Activated T-helper 17 cell treated with anti-CD3 and anti-CD28 coated beads, Interleukin-2, amount 50 U/mL, for 72 hours (primary cell): ENCODE measurements around the gene ACER1. TPM values are rescaled to one million over a fixed set of nuclear protein-coding genes. Genes with fewer than 3 reads are reported as not detected.
"Not testable (repeated sequence)": the region's sequence is repeated elsewhere in the genome, so short reads cannot be mapped to it uniquely, and the experiment has no call there.

Experiments used
- ATAC-seq: fragments of 150-1000 bp; cut with Tn5 transposase; replicated peaks from 2 replicates; pipeline ENCODE4 v1.10.0; 2021; ENCODE audit warnings: mild to moderate bottlenecking, moderate library complexity
- H3K27ac Mint-ChIP-seq: one replicate; pipeline ENCODE4 v1.8.0; 2022; ENCODE audit warnings: mixed read lengths
- H3K27me3 Mint-ChIP-seq: one replicate; pipeline ENCODE4 v1.8.0; 2022; ENCODE audit warnings: mixed read lengths
- H3K36me3 Mint-ChIP-seq: one replicate; pipeline ENCODE4 v1.8.0; 2022; ENCODE audit warnings: low read depth, mild to moderate bottlenecking, mixed read lengths
- H3K4me1 Mint-ChIP-seq: one replicate; pipeline ENCODE4 v1.8.0; 2022; ENCODE audit warnings: mixed read lengths
- H3K4me3 Mint-ChIP-seq: one replicate; pipeline ENCODE4 v1.8.0; 2022; ENCODE audit warnings: mild to moderate bottlenecking, mixed read lengths
- H3K9me3 Mint-ChIP-seq: one replicate; pipeline ENCODE4 v1.8.0; 2022; ENCODE audit warnings: mixed read lengths
- total RNA-seq, 2 donors: library from RNA; stranded (reverse); gene quantifications; one replicate each; pipeline ENCODE4 v1.2.3, GENCODE V29; 2022

The ACER1 gene
- total RNA-seq, 2 donors from 2014 or later: not detected

DNA sequence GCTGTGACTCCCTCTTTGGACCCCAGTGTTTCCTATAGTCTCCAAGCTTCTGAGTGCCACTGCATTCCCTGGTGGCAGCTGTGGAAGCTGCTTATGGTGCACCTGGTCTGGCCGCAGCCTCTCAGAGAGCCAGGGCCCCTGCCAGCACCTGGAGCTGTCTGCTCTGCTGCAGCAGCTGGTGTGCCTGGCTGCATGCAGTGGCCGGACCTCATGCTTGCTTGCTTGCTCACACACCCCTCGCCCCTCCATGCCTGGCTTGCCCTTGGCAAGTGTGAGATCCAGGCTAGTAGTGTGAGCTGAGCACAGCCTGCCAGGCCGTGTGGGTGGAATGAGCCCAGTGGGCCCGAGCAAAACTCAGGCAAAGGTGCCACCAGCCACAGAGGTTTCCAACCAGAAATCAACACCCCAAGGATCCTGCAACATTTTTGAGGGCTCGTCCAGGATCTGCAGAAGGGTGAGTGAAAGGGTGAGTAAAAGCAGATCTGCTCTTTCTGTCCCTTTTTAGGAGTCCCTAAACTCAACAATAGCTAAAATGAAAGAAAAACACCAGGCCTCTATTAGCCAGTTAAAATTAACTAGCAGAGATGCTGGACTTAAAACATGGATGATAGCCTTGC, 46.0 kb downstream of the ACER1 start:
- ATAC-seq: no peak
- no peak overlapping the region for H3K4me3 Mint-ChIP-seq
- H3K4me1 Mint-ChIP-seq: no peaks in the 10 kb centered on the region
- no peaks in the 10 kb centered on the region for H3K27me3 Mint-ChIP-seq
- H3K36me3 Mint-ChIP-seq: no peaks in the 10 kb centered on the region
- no peak overlapping the region for H3K27ac Mint-ChIP-seq
- H3K9me3 Mint-ChIP-seq: peaks cover 8% of the 10 kb centered on the region

DNA sequence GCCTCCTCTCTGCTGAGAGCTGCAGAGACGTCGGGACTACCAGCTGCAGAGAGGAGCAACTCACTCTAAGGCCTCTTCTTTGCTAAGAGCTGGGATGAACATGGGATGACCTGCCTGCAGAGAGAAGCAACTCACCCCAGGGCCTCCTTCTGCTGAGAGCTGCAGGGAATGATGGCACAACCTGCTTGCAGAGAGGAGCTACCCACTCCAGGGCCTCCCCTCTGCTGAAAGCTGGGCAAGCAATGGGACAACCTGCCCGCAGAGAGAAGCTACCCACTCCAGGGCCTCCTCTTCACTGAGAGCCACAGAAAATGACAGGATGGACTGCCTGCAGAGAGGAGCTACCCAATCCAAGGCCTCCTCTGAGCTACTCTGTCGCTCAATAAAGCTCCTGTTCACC, 46.7 kb downstream of the ACER1 start:
- no peak for ATAC-seq
- Mint-ChIP-seq H3K4me1 (no peaks in the 10 kb centered on the region), H3K27ac (no peak overlapping the region), H3K9me3 (peaks cover 5% of the 10 kb centered on the region), H3K4me3 (no peak overlapping the region), H3K36me3 (no peaks in the 10 kb centered on the region), H3K27me3 (no peaks in the 10 kb centered on the region)

DNA sequence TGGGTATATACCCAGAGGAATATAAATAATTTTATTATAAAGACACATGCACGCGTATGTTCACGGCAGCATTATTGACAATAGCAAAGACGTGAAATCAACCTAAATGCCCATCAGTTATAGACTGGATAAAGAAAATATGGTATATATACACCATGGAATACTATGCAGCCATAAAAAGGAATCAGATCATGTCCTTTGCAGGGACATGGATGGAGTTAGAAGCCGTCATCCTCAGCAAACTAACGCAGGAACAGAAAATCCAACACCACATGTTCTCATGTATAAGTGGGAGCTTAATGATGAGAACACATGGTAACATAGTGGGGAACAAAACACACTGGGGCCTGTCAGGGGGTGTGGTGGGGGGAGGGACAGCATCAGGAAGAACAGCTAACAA, 51.0 kb downstream of the ACER1 start:
- Mint-ChIP-seq H3K36me3 (peaks cover 16% of the 10 kb centered on the region), H3K4me1 (peaks cover 17% of the 10 kb centered on the region)
- not testable (repeated sequence) for H3K9me3 Mint-ChIP-seq, H3K27me3 Mint-ChIP-seq, H3K27ac Mint-ChIP-seq, ATAC-seq, H3K4me3 Mint-ChIP-seq

DNA sequence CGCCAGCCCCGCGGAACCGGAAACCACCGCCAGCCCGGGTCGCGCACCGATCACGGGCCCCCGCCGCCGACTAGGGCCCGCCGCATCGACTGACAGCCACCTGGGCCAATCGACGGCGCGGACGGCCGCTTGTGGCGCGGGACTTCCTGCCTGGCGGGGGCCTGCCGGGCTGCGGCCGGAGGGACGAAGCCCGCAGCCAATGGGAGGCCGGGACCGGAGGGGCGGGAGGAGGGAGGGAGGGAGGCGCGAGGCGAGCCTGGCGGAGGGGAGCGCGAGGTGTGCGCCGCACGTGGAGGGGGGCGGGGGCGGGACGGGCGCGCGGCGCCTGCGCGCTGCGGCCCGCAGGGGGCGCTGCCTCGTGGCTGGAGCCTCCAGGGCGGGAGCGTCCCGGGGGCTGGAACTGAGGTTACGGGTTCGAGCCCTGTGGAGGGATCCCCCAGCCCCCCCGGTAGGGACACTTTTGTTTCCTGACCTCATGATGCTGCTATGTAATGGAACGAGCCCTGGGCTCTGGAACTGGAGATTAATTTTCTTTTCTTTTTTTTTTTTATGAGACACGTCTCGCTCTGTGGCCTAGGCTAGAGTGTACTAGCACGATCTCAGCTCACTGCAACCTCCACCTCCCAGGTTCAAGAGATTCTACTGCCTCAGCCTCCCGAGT, 53.4 kb downstream of the ACER1 start, which contains the start of gene MLLT1:
TSS of gene MLLT1 (minus strand) at position 45 of the 661 bp plus-strand sequence. CDS start 191 bp downstream, outside the sequence.
- Mint-ChIP-seq H3K4me3 (peak within 1 kb of the TSS; percentile 94), H3K9me3 (no peaks in the 10 kb centered on the region), H3K27me3 (no peaks in the 10 kb centered on the region), H3K36me3 (peaks cover 16% of the 10 kb centered on the region), H3K4me1 (peaks cover 24% of the 10 kb centered on the region), H3K27ac (peak within 1 kb of the TSS; percentile 94)
- ATAC-seq: peak; percentile 99

DNA sequence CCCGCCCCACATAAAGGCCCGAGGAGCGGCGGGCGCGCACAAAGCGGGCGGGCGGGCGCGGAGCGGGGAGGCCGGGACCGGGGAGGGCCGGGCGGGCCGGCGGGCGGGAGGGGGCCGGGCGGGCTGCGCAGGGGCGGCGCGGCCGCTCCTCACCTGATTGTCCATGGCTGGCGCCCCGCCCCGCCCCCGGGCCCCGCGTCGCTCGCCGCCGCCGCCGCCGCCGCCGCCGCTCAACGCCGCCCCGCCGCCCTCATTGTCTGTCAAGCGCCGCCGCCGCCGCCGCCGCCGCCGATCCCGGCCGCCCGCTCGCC, 53.8 kb downstream of the ACER1 start:
- Mint-ChIP-seq H3K4me1 (peaks cover 24% of the 10 kb centered on the region), H3K27me3 (no peaks in the 10 kb centered on the region), H3K9me3 (no peaks in the 10 kb centered on the region), H3K36me3 (peaks cover 16% of the 10 kb centered on the region), H3K27ac (peak overlapping the region; percentile 94), H3K4me3 (peak overlapping the region; percentile 94)
- ATAC-seq: peak; percentile 57

DNA sequence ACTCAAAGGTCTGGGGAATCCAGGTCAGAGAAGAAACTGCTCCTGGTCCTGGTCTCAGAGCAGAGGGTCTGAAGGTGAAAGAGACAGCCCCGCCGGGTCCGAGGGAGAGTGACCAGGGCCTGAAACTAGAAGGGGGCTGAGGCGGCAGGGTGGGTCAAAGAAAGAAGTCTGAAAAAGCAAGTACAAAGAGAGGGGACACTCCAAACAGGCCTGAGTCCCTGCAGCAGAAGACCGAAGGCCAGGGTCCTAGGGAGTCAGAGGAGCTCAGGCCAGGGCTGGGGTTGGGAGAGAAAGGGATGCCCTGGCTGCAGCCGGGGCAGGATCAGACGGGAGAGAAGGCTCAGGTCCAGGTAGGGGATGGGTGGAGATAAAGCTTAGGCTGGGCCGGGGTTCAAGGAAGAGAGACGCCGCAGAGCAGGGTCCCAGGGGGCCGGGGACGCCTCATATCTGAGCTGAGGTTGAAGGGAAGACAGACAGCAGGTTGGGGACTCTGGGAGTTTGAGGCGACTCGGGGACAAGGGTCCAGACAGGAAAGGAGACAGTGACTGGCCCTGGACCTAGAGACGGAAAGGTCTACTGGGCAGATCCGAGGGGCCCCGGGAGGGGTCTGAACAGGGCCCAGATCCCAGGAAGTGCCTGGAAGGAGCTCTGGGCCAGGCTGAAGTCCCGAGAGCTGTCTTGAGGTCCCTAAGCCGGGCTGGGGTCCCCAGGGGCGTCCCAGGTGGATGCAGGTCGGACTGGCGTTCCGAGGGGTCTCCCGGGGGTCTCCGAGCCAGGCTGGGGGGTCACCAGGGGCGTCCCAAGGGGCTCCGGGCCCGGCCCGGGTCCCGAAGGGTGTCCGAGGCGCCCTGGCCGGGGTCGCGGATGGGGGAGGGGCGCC, 54.4 kb downstream of the ACER1 start:
- H3K27ac Mint-ChIP-seq: peak overlapping the region; percentile 94
- H3K9me3 Mint-ChIP-seq: no peaks in the 10 kb centered on the region
- H3K4me3 Mint-ChIP-seq: peak overlapping the region; percentile 94
- H3K36me3 Mint-ChIP-seq: peaks cover 16% of the 10 kb centered on the region
- H3K27me3 Mint-ChIP-seq: no peaks in the 10 kb centered on the region
- peaks cover 24% of the 10 kb centered on the region for H3K4me1 Mint-ChIP-seq
- ATAC-seq: no peak

DNA sequence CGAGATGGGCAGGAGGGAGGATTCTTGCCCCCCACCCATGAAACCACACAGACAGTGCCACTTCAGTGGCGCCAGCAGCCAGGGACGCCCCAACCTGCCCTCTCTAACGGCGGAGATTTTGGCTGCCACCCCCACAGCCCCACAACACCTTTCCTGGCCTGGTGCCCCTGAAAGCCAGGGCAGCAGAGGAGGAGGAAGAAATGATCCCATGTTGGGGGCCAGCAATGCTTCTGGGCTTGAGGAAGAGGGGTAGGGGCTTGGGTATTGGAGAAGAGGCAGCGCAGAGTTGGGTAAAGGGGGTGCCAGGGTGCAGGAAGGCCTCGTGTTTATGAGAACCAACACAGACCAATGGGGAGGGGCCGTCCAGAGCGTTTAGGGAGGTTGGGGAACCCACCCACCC, 55.4 kb downstream of the ACER1 start:
- peak overlapping the region; percentile 94 for H3K4me3 Mint-ChIP-seq
- H3K36me3 Mint-ChIP-seq: peaks cover 16% of the 10 kb centered on the region
- H3K27ac Mint-ChIP-seq: peak overlapping the region; percentile 94
- no peak for ATAC-seq
- peaks cover 24% of the 10 kb centered on the region for H3K4me1 Mint-ChIP-seq
- no peaks in the 10 kb centered on the region for H3K27me3 Mint-ChIP-seq
- H3K9me3 Mint-ChIP-seq: no peaks in the 10 kb centered on the region

DNA sequence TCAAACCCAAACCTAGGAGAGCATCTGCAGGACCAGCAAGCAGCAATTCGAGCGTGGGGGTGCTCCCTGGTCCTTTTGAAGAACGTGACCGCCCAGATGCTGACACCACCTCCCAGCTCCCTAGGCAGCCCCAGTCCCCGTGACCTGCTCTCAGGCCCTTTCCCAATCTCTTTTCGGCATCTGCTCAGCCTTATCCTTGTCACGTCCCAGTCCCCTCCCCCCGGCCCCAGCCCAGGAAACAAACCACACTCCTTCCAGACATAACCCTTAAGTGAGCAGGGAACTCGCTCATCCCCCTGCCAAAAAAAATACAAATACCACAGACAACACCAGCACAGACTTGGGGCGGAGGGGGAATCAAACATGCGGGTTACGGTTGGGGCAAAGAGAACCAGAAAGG, 57.0 kb downstream of the ACER1 start:
- H3K36me3 Mint-ChIP-seq: peaks cover 16% of the 10 kb centered on the region
- H3K27ac Mint-ChIP-seq: peak overlapping the region; percentile 59
- no peak for ATAC-seq
- H3K4me1 Mint-ChIP-seq: peaks cover 32% of the 10 kb centered on the region
- H3K27me3 Mint-ChIP-seq: no peaks in the 10 kb centered on the region
- H3K9me3 Mint-ChIP-seq: no peaks in the 10 kb centered on the region
- H3K4me3 Mint-ChIP-seq: no peak overlapping the region

DNA sequence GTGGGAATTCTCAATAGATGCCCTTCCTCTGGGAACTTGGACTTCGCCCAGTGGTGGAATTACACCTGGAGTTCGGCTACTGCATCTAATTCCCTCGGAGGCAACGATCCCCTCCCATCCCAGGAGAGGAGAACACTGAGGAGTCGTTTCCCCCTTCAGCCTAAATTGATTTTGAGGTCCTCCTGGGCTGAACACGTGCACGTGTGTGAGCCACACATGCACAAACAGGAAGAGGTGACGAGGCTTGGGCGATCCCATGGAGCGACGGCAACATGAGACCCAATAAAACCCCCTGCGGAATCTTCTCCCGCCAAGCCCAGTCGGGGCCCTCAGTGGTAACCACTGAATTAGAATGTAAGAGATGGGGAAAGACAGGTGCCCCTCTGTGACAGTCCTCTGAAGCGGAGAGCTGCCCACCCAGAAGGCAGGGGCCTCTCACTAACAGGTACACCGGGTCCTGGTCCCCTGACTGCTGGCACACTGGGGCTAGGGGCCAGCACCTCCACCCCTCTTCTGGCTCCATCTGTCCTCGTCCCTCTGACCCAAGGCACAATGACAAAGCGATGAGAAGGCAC, 58.2 kb downstream of the ACER1 start:
- no peaks in the 10 kb centered on the region for H3K9me3 Mint-ChIP-seq
- ATAC-seq: no peak
- H3K4me1 Mint-ChIP-seq: peaks cover 37% of the 10 kb centered on the region
- peaks cover 27% of the 10 kb centered on the region for H3K36me3 Mint-ChIP-seq
- H3K27me3 Mint-ChIP-seq: no peaks in the 10 kb centered on the region
- peak overlapping the region; percentile 28 for H3K27ac Mint-ChIP-seq
- no peak overlapping the region for H3K4me3 Mint-ChIP-seq

DNA sequence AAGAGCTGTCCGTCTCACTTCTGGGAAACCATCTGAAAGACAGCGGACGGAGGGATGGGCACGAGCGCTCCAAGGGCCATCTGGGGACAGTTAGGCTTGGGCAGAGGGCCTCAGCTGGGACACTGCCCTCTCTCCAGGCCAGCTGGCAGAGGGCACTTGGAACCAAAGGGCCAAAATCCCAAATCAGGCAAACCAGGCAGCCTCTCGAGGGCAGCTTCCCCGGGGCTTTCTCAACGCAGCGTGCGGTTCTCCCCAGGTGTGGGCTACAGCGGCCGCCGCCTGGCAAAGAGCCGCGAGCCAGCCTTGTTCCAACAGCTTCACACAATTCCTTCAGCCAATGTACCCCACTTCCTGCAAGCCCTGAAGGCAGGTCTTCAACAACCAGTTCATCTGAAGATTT, 58.7 kb downstream of the ACER1 start:
- Mint-ChIP-seq H3K27me3 (no peaks in the 10 kb centered on the region), H3K4me3 (no peak overlapping the region), H3K9me3 (no peaks in the 10 kb centered on the region), H3K36me3 (peaks cover 32% of the 10 kb centered on the region), H3K27ac (peak overlapping the region; percentile 50), H3K4me1 (peaks cover 37% of the 10 kb centered on the region)
- ATAC-seq: no peak

DNA sequence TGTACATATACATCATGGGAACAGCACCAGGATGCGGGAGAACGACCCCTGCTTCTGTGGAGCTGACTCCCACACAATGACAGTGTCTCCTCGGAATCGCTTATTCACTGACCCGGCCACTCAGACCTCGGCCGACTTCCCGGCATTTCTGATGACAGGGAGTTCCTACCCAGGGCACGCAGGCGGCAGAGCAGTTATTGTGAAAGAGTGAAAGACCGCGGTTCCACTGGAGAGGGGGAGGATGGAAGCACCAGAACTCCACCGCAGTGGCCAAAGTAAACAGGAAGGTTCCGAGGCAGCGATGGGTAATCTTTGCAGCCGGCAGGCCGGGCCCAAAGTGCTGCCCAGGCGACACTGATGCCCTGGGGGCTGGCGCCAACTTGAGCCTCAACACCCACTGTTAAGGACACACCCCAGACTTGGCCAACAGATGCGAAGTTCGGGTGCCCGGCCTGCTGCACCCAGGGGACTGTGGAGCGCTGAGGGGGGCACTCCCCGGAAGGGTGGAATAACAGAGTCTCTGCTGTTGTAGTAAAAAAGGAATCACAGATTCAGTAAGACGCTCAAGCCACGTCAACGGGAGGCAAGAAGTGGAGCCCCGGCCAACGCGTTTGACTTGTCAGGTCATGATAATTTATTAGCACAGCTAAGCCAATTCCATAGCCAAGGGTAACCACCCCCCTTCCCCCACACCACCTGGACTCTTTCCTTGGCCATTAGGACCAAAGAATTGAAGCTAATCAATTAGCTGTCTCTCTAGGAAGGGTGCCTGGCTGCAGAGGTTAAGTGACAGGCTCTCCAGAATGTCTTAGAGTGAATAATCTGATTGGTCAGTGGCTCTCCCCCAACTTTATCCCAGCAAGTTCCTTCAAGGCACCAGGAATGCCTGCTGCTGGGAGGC, 59.5 kb downstream of the ACER1 start:
- Mint-ChIP-seq H3K4me1 (peaks cover 36% of the 10 kb centered on the region), H3K27me3 (no peaks in the 10 kb centered on the region), H3K27ac (peak overlapping the region; percentile 71), H3K4me3 (no peak overlapping the region), H3K9me3 (no peaks in the 10 kb centered on the region), H3K36me3 (peaks cover 38% of the 10 kb centered on the region)
- ATAC-seq: no peak

DNA sequence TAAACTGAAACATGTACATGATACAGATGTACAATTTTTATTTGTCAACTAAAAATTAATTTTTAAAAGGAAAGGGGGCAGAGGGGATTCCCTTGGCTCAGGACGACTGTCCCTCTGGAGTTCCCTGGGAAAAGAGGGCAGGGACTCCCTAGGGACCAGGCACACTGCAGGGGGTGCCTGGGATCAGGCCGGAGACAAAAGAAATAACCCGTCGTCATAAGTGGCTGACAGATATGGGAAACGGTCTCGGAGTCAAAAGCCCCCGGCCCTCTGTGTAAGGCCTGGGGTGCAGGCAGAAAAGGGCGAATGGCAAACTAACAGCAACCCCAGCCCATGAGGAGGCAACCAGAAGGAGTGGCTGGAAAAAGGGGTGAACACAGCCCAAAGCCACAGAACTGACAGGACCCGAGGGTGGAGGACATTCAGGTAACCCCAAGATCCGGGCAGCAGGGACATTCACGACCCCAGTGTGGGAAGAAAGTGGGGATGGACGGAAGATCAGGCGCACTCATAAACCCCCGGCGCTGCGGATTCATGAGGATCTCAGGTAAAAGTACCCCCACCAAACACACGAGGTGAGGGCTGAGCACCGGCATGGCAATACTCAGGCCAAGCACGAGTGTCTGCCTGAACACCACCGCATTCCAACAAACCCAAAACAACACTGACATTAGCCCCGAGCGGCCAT, 60.4 kb downstream of the ACER1 start:
- Mint-ChIP-seq H3K9me3 (no peaks in the 10 kb centered on the region), H3K27me3 (no peaks in the 10 kb centered on the region), H3K4me3 (no peak overlapping the region), H3K36me3 (peaks cover 40% of the 10 kb centered on the region), H3K27ac (peak overlapping the region; percentile 71), H3K4me1 (peaks cover 27% of the 10 kb centered on the region)
- ATAC-seq: no peak

DNA sequence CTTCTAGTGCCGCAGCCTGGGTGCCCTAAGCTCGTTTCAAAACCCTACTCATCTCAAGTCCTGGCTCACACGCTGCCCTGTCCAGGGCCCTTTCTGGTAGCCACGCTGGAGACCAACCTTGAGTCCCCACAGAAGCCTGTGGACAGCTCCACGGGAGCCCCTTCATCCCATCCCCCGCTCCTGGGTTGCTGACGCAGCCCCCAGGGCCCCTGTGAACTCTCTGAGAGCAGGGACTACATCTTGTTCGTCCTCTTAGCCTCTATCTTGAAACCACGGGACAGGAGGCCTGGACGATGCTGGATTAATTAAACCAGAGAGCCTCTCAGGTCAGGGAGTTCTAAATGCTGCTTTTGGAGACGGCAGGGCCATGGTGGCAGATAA, 61.0 kb downstream of the ACER1 start:
- Mint-ChIP-seq H3K27me3 (no peaks in the 10 kb centered on the region), H3K4me1 (peaks cover 20% of the 10 kb centered on the region), H3K36me3 (peaks cover 40% of the 10 kb centered on the region), H3K9me3 (no peaks in the 10 kb centered on the region), H3K27ac (peak overlapping the region; percentile 71), H3K4me3 (no peak overlapping the region)
- ATAC-seq: no peak
